UCSD-AML1 (cell line): Measurements from ENCODE around the gene SNCA.

Experiments
- DNase-seq: peaks from one replicate; lab custom pipeline; 2025; ENCODE audit not compliant: unreplicated experiment; lab: John Stamatoyannopoulos, UW

SNCA gene

GRCh38 chr4:89712827-89713226 lies 124.1 kb downstream of the SNCA start:
- no peak for DNase-seq

GRCh38 chr4:89712141-89712540 lies 124.8 kb downstream of the SNCA start:
- DNase-seq, result no peak

GRCh38 chr4:89708903-89709421 lies 128.0 kb downstream of the SNCA start:
- no peak for DNase-seq

GRCh38 chr4:89707467-89707866 lies 129.5 kb downstream of the SNCA start:
- DNase-seq, result no peak

GRCh38 chr4:89704651-89705395 lies 132.1 kb downstream of the SNCA start:
- DNase-seq, result no peak

GRCh38 chr4:89703829-89704590 lies 133.0 kb downstream of the SNCA start:
- no peak for DNase-seq

GRCh38 chr4:89700766-89701423 lies 136.1 kb downstream of the SNCA start:
- no peak for DNase-seq

GRCh38 chr4:89685690-89686089 lies 151.3 kb downstream of the SNCA start:
- no peak for DNase-seq

- DNase-seq, result no peak
Measured at GRCh38 chr4:89685277-89685676, 151.7 kb downstream of the SNCA start.

GRCh38 chr4:89684536-89684935 lies 152.4 kb downstream of the SNCA start:
- DNase-seq, result no peak

GRCh38 chr4:89682808-89683207 lies 154.2 kb downstream of the SNCA start:
- DNase-seq, result no peak

- no peak for DNase-seq
Measured at GRCh38 chr4:89681671-89682070, 155.3 kb downstream of the SNCA start.

GRCh38 chr4:89681219-89681618 lies 155.7 kb downstream of the SNCA start:
- DNase-seq, result no peak

- DNase-seq, result no peak
Measured at GRCh38 chr4:89674876-89675459, 162.0 kb downstream of the SNCA start.
